Neutrophil (primary cell): ENCODE data around the gene OPALIN.

Experiments
- H3K27ac ChIP-seq: fragments of 200-600 bp; sonication (generic); 2 replicates; pipeline ENCODE4 v1.5.1; 2016; ENCODE audit warnings: mild to moderate bottlenecking, moderate library complexity
- H3K27me3 ChIP-seq: fragments of 200-600 bp; sonication (generic); 2 replicates; pipeline ENCODE4 v1.6.0; 2016; ENCODE audit warnings: mild to moderate bottlenecking
- H3K36me3 ChIP-seq: fragments of 200-600 bp; sonication (generic); 2 replicates; pipeline ENCODE4 v1.5.1; 2017
- H3K4me1 ChIP-seq, 2 experiments: fragments of 200-600 bp in 1 of 2; sonication (generic) in 1 of 2; 1 replicate in 1 of 2; 2 replicates in 1 of 2; pipeline versions ENCODE4 v1.5.1 to v1.6.1; 2013 to 2016; ENCODE audit warnings: low read depth in 1 of 2, low read length in 1 of 2, mild to moderate bottlenecking in 1 of 2, moderate library complexity in 1 of 2; ENCODE audit not compliant: control insufficient read depth in 1 of 2, insufficient read depth in 1 of 2
- H3K4me3 ChIP-seq, 2 experiments: fragments of 200-600 bp in 1 of 2; sonication (generic) in 1 of 2; 1 replicate in 1 of 2; 2 replicates in 1 of 2; pipeline ENCODE4 v1.5.1; 2013 to 2016; ENCODE audit warnings: low read depth in 1 of 2, low read length in 1 of 2, mild to moderate bottlenecking in 1 of 2, moderate library complexity in 1 of 2
- H3K9me3 ChIP-seq: fragments of 200-600 bp; sonication (generic); 2 replicates; pipeline ENCODE4 v1.5.1; 2016
- CTCF ChIP-seq: fragments of 200-600 bp; sonication (generic); IDR thresholded peaks from 2 replicates; pipeline ENCODE4 v1.5.1; 2016; ENCODE audit warnings: antibody characterized with exemption

The OPALIN gene

GRCh38 chr10:96342402-96342801, 16.4 kb downstream of the OPALIN start:
- H3K9me3 ChIP-seq: no peaks in the 10 kb centered on the region
- no peak for TF ChIP-seq CTCF
- H3K27me3 ChIP-seq: no peaks in the 10 kb centered on the region
- H3K36me3 ChIP-seq: no peaks in the 10 kb centered on the region
- H3K4me3 ChIP-seq: no peak overlapping the region
- H3K4me1 ChIP-seq: no peaks in the 10 kb centered on the region
- H3K27ac ChIP-seq: no peak overlapping the region

GRCh38 chr10:96341219-96342182, 17.3 kb downstream of the OPALIN start:
- Histone ChIP-seq H3K27ac (no peak overlapping the region), H3K27me3 (no peaks in the 10 kb centered on the region), H3K4me3 (no peak overlapping the region), H3K9me3 (no peaks in the 10 kb centered on the region), H3K4me1 (no peaks in the 10 kb centered on the region), H3K36me3 (no peaks in the 10 kb centered on the region)
- TF ChIP-seq CTCF: no peak

GRCh38 chr10:96339956-96340904, 18.6 kb downstream of the OPALIN start:
- no peaks in the 10 kb centered on the region for H3K9me3 ChIP-seq
- H3K4me1 ChIP-seq: no peaks in the 10 kb centered on the region
- TF ChIP-seq CTCF: no peak
- H3K27me3 ChIP-seq: no peaks in the 10 kb centered on the region
- no peak overlapping the region for H3K4me3 ChIP-seq
- no peaks in the 10 kb centered on the region for H3K36me3 ChIP-seq
- no peak overlapping the region for H3K27ac ChIP-seq

GRCh38 chr10:96339383-96339782, 19.4 kb downstream of the OPALIN start:
- H3K4me3 ChIP-seq: no peak overlapping the region
- no peaks in the 10 kb centered on the region for H3K4me1 ChIP-seq
- no peak overlapping the region for H3K27ac ChIP-seq
- no peaks in the 10 kb centered on the region for H3K27me3 ChIP-seq
- H3K36me3 ChIP-seq: no peaks in the 10 kb centered on the region
- no peak for TF ChIP-seq CTCF
- H3K9me3 ChIP-seq: no peaks in the 10 kb centered on the region

- H3K27me3 ChIP-seq: peaks cover 4% of the 10 kb centered on the region
- H3K4me1 ChIP-seq: no peaks in the 10 kb centered on the region
- no peaks in the 10 kb centered on the region for H3K36me3 ChIP-seq
- no peak overlapping the region for H3K27ac ChIP-seq
- no peak for TF ChIP-seq CTCF
- no peaks in the 10 kb centered on the region for H3K9me3 ChIP-seq
- no peak overlapping the region for H3K4me3 ChIP-seq
These were observed 20.4 kb downstream of the OPALIN start for GRCh38 chr10:96338279-96338925.
